Activated CD8-positive, alpha-beta memory T cell treated with anti-CD3 and anti-CD28 coated beads, Interleukin-2, amount 50 U/mL, for 48 hours (primary cell): ENCODE data around the gene CACNB2.

Experiments used
- DNase-seq: peaks from one replicate; pipeline ENCODE4 v3.0.0-alpha.2; 2020

The CACNB2 gene

DNA sequence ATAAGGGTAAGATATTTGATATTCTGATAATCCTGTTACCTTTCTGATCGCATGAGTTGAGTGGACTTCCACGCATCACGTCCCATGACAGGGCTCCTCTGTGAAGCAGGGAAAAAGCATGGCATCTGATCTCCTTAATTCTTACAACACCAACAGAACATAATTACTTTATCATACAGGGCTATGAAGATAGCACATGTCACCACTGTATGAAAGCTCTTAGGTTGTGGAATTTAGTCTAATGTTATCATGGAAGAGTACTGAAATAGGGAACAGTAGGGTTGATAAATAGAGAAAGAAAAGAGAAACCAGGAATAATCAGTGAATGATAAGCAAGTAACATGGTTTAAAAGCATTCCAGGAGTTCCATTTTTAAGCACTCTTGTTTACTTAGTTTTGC, 212.0 kb downstream of the CACNB2 start:
- DNase-seq = no peak

DNA sequence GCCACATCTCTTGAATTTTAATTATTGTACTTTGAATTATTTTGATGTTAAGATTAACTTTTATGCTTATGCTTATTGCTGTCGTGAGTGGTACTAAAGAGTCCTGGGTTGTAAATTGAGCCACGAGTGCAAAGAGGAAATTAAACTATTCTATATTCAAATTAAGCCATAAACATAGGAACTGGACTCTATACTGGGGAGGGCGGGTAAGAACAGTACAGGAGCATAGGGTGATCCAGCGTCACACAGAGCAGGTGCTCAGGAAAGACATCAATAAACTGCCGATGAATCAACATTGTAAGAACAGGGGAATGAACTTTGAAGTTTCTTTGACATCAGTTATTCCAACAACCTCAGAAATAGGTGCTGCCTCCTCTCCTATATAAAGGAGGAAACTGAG, 219.6 kb downstream of the CACNB2 start:
- DNase-seq = no peak

DNA sequence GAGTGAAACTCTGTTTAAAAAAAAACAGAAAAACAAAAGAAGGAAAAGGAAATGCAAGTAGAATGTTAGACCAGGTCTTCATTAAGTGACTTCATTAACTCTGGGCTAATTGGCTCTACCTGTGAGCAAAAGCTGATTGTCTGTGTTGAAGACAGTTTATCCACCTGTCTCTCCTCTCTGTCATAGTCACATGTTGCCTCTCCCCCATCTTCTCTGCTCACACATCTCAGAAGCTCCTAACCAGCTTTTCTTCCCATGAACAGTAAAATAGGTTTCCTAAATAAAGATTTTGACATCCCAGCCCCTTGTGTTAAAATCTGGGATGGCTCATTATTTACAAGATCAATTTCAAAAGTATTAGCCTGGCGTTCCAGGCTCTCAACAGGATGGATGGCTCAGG, 222.7 kb downstream of the CACNB2 start:
- DNase-seq = no peak

DNA sequence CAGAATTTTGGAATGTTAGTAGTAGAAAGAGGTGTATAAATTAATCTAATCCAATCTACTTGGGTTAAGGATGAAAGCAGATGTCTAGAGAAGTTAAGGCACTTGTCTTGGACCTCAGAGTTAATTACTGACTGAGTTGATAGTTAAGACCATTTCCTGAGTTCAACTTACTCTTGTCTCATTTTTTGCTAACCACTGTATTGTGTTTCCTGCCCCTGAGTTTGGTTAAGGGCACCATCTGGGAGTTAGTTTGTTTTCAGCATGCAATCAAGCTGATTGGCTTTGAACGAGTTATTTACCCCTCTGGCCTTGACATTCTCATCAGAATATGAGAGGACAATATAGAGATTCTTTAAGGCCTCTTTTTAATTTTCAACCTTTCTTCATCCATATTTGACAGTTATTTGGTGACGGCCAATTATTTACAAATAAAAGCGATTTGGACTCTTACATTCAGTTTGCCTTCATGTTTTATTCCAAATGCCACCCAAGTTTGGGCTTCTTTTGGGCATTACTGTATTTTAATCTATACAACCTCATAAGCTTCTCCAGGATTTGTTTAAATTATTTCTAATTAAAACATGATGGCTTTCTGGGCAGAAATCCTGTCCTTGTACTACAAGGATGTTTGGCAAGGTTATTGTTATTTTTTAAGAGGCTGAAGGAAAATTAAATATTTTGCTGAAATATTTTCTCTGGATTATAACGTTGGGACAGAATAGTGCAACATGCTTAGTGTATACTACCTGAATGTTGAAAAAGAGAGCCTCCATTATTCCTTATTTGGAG, 225.0 kb downstream of the CACNB2 start:
- DNase-seq = no peak

DNA sequence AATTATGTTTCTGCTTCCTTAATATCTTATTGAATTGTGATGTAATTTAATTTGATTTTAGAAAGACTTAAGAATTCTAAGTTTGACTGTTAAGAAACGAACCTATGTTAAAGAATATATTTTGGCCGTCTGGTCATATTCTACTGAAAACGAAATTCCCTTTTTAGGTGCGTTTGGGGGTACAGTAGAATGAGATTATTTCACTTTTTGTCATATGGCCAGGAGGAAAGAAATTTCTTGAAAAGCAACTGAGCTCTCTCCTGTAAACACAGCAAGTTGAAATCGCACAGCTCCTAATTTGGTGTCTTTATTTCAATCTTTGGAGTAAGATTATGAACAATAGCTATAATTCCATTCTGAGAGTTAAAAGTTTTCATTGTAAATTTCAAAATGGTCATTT, 227.6 kb downstream of the CACNB2 start:
- no peak for DNase-seq

DNA sequence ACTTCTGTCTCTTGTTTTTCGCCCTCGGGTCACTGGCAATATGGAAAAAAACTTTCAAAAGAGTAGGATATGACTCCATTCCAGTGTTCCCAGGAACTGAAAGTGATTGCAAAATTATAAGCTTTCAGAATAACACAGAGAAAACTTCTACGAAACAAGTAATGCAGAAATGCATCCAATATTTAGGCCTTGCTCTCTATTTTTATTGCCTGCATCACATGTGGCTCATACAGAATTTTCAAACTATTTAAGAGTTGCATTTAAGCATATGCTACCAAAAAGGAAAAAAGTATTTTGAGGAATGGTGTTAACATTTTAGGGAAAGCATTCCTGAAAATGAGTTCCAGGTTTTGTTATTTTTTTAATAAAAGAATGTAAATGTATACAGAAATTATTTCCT, 228.0 kb downstream of the CACNB2 start:
- no peak for DNase-seq

DNA sequence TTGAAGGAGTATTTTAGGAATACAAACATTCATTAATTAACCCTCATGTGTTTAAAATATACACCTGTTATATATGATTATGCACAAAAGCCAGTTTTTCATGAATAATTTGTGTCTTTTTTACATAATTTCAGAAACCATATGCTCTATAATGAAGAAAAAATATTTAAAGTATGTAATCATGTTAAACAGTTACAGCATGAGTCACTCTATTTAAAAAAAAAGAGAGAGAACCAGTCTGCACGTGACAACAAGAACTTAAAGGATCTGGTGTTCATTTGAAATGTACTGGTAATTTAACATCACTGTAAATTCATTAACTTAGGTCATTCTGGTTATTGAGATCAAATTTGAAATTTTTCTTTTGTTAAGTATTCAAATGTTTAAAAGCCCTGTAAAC, 228.5 kb downstream of the CACNB2 start:
- DNase-seq = no peak

DNA sequence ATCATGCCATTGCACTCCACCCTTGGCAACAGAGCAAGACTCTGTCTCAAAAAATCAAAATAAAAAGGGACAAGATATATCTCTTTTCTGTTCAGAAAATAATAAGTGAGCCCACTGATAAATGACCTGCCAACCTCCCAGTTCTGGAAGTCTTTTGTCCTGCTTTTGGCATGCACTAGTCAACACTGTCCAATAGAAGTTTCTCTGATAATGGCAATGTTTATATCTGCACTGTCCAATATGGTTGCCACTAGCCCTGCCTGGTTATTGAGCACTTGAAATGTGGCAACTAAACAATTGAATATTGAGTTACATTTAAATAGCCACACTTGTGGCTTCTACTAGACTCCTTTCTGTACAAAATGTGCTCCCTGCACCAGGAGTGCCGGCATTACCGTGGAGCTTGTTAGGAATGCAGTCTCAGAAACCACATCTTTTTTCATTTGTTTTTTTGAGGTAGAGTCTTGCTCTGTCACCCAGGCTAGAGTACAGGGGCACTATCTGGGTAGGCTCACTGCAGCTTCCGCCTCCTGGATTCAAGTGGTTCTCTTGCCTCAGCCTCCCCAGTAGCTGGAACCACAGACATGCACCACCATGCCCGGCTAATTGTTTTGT, 229.7 kb downstream of the CACNB2 start:
- DNase-seq = no peak

DNA sequence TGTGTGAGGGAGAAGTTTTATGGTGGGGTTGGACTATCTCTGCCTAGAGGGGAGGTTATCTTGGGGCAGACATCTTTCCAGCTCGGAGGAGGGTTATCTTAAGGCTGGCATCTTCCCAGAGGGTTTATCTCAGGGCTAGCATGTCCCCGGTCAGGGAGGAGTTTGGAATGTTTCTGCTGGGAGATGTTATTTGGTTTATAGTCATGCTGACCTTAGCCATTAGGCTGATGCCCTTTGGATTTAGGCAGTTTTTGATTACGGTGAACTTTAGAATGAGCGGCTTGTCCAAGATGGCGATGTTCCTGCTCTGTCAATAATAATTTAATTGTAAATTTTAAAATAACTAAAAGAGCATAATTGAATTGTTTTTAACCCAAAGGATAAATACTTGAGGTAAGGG, 236.4 kb downstream of the CACNB2 start:
- no peak for DNase-seq

DNA sequence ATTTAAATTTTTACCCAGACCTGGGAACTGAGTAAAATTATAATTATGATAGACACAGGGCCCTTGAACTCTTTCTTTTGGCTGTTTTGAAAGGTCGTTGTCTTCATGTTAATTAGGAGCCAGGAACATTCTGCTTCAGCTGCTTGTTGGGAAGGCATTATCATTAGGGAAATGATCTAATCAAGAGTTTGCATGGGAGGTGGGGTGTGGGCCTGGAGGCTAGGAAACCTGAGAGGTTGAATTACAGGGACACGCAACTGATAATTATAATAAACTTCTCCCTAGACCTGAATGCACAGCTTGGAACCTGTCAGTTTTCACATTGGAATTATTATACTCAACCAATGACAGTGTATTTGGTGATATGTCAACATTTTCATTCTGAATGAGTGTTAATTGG, 237.7 kb downstream of the CACNB2 start:
- DNase-seq = no peak

DNA sequence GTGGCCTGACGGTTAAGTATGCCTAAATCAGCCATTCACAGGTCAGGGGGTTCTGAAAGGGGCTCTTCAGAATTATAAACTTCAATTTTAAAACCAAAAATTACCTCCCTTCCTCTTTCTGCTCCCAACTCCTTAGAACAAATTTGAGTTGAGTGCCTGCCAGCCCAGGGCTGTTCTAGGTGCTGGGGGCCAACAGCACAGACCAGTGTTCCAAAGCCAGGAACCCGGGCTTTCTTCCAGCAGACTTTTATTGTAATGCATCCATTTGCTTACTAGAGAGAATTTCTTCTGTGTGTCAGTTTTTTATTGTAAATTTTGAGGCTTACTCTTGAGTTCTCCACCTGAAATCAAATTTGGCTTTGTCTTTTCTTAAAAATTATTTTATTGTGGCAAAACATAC, 238.5 kb downstream of the CACNB2 start:
- DNase-seq = no peak

DNA sequence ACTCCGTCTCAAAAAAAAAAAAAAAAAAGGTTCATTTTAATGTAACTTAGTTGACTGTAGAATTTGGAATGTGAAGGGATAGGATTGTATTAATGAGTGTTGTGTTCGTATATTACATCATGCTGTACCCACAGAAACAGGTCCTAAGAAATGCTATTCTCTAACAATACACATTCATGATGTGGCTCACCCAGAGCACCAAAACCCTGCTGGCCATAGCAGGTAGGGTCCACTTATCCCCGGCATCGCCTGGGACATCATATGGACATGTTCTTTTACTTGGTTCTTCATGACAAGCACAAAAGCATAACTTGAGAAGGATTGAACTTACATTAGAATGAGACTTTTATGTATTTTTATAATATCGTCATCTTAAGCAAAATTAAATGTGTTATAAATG, 241.5 kb downstream of the CACNB2 start:
- no peak for DNase-seq

DNA sequence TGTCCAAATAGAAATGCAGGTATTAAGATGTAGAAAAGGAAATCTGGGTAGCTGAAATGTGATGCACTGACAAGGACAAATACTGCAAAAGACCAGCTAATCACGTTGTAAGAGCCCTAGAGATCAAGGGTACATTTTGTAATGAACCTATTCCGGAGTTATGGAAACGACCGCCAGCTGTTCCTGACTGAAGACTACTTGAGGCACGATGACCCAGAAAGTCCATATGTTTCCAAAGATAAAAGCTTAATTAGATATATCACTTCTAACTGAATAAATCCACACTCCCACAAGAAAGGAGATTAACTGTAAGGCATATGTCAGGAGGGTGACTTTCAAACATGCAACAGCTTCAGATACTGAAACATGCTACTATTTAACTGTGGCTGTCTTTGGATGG, 257.7 kb downstream of the CACNB2 start:
- DNase-seq = no peak

DNA sequence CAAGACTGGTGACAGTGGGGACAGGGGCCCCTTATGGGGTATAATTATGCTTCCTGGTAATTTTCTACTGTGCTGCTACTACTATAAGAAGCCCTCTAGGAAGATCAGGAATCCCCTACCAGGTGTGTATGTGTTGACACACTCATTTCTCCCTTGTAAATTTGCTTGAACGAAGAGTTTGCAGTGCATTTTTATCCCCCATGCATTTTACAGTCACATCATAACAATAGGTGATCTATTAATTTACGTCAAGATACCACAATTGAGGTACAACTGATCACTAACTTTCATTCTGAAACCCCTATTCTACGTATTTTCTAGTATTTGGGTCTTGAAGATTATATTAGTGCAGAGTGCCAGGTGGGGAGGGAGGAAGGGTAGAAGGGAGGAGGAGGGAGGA, 258.9 kb downstream of the CACNB2 start:
- no peak for DNase-seq

DNA sequence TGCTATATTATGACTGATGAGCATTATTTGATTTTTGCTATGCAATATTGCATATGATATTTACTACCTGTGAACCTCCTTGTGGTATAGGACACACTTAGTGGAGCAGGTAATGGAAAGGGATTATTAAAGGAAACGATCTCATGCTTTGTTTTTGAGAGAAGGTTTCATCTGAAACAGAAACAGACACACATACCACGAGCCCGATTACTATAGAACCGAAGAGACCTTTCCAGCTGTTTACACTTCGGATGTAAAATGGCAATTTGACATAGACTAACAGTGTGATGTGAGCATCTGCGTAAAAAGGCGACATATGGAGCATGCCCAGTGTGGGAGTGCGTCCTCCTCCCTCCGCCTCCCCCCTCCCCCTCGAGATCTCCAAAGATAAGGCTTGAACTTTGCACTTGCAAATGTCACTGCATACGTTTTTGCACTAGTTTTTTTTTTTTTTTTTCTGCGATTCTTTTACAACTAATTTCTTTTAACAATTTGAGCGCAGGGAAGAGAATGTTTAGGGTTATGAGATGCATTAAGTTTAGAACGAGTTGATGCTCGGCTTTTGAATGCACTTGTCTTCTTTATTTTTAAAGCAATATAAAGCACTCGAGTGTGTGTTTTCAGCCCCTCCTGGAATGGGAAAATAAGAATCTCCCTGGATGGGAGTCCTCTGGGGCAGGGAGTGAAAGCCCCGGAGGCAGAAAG, 260.1 kb downstream of the CACNB2 start:
- no peak for DNase-seq

DNA sequence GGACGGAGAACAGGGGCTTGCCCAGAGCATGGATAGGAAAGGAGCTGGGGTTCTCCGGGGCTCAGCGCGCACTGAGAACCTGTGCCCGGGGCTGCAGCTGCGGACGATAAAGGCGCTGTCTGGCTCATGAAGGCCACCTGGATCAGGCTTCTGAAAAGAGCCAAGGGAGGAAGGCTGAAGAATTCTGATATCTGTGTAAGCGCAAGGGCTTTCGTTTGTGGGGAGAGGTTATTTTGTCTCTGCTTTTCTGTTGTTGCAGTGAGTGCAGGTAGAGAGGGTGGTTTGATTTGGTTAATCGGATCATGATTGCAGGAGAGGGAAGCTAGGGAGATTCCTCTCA, 260.7 kb downstream of the CACNB2 start:
- DNase-seq = no peak

DNA sequence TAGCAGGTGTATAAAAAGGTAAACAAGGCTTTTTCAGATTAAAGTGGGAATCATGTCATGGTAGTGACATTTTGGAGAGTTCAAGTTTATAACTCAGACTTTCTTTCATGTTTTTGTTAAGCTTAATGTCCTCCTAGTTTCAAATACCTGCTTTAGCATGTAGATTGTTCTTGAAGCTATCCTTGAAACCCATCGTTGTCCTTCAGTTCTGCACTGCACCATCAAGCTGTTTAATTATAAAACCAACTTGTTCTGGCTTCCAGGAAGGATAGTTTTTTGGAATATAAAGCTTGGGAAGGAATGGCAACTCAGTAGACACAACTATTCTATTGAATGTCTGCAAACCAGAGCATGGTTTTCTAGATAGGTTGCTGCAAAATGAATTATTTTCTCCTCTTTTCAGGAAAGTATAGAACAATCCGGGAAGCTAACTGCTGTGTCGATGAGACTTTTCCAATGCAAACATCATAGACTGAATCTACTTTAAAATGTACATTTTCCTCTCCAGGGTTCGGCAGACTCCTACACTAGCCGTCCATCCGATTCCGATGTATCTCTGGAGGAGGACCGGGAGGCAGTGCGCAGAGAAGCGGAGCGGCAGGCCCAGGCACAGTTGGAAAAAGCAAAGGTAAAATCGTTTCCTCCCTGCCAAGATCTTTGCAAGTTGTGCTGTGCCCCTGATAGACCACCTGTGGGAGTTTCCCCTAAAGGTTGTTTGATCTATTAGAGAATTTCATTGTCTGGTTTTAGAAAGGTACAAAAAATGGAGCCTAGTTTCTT, 261.4 kb downstream of the CACNB2 start:
- DNase-seq = no peak

DNA sequence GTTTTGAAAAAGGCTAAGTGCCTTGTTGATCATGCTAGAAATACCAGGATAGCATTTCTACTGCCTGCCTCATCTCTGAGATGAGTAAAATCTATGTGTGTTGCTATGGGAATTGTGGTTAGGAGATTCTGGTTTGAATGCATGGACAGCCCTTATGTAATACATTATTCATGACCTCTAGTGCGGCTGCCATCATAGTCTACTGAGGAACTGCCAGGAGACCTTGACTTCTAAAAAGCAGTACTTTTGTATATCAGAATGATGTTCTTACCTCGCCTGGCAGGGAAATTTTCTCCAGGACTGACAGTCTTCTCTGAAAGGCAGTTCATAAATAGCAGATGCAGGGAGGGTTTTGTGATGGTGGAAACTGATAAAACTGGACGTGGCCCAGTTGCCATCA, 262.6 kb downstream of the CACNB2 start:
- no peak for DNase-seq

DNA sequence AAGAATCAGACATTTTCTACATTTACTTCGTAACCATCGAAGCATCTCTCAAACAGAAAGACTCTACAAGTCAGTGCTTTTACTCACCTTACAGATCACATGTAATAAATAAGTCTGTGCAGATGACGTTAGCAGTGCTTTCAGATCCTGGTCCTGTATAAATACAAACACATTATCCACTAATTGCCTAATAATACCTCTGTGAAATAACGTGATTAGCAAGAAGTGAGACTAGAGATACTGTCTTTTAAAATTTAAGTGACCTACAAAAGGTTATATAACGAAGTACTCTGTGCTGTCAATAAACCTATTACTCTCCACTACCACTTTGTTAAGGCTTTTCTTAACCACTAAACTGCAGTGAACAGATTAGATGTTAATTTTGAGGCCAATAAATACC, 264.3 kb downstream of the CACNB2 start:
- DNase-seq = no peak

DNA sequence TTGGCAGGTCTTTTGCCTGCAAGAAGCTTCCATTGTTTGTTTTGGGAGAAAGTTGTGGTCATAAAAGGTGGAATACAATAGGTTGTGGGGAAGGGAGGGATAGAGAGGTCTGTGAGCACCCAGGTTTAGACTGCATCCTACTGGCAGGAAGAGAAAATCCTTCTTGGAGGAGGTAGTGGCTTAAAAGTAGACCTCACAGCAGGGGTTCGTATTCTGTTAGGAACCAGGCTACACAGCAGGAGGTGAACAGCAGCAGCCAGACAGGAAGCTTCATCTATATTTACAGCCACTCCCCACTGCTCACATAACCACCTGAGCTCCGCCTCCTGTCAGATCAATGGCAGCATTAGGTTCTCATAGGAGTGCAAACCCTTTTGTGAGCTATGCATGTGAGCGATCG, 265.9 kb downstream of the CACNB2 start:
- no peak for DNase-seq

DNA sequence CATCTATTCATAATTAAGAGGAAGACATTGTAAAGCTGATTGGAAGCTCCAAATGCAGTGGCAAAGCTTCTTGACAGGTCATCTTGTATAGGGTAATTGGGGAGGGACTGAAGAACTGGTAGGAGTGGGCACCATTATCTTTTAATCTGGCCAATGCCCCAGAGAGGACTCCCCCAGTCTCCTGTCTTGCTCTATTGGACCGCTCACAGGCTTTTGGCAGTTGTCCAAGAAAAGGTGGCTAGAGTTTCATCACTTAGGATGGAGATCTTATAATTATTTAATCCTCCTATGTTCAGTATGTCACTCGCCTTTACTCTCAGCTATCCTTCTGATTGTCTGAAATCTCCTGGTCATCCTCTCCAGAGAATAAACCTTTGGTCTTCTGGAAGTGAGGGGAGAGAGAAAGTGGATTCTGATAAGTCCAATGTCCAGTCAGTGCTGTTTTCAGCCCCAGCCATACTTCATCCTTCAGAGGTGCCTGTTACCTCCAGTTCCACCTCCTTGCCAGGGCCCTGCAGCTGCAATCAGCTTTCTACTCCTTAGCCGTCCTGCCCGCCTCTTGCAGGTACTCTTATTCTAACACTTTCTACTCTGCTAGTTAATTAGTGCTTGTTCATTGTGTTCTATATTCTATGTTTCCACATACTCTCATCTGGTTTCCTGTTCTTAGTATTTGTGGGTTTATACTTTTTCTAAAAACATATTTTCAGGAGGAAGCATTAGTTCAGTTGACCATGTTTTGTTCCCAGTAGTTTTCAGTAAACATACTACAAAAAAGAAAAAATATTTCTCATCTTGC, 269.6 kb downstream of the CACNB2 start:
- no peak for DNase-seq

DNA sequence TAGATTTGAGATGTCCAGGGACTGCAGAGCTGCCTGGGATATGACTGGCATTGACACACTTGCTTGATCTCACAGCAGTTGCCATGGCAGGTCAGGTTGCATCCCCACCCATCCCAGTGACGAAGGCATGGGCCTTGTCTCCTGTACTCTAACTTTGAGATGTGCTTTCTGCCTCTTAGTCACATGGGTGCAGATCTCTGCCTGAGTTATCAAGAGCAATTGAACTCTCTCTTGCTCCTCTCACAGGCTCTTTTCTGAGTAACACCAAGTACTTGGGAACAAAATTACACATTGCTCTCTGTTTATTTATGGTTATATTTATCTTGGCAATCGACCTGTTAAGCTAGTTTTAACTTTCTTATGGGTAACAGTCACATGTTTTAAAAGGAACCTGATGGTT, 273.8 kb downstream of the CACNB2 start:
- DNase-seq = no peak
